Kidney (tissue), 14 donors: Measurements from ENCODE around the gene CWC25. TPM values are rescaled to one million over a fixed set of nuclear protein-coding genes. Genes with fewer than 3 reads are reported as not detected.

Experiments
- DNase-seq, 5 donors: peaks; one replicate each; pipeline ENCODE4 v3.0.0-alpha.2; 2013 to 2020
- FAIRE-seq: peaks from 2 replicates; lab custom pipeline; 2012; peaks lifted over from hg19 to GRCh38; lab: Jason Lieb, UNC
- H3K27ac ChIP-seq, 2 donors: one replicate each; pipeline ENCODE4 v1.7.0; 2013; ENCODE audit warnings: low read depth in 2 of 2, low read length in 2 of 2, inconsistent platforms in 1 of 2
- H3K27me3 ChIP-seq: one replicate; pipeline ENCODE4 v1.7.1; 2013; ENCODE audit warnings: low read length, inconsistent platforms; ENCODE audit not compliant: control insufficient read depth, insufficient read depth
- H3K36me3 ChIP-seq, 3 donors: one replicate each; pipeline versions ENCODE4 v1.7.0 to v1.7.1; 2013; ENCODE audit warnings: low read length in 3 of 3, control low read depth in 1 of 3, inconsistent platforms in 1 of 3; ENCODE audit not compliant: insufficient read depth in 3 of 3, control insufficient read depth in 2 of 3
- H3K4me1 ChIP-seq, 3 donors: one replicate each; pipeline versions ENCODE4 v1.7.0 to v1.7.1; 2013; ENCODE audit warnings: low read length in 3 of 3, inconsistent platforms in 1 of 3, low read depth in 1 of 3; ENCODE audit not compliant: control insufficient read depth in 2 of 3, insufficient read depth in 2 of 3
- H3K4me3 ChIP-seq, 3 donors: one replicate each; pipeline versions ENCODE4 v1.7.0 to v1.8.1; 2013; ENCODE audit warnings: low read length in 3 of 3, control low read depth in 1 of 3, inconsistent platforms in 1 of 3
- H3K9ac ChIP-seq, 3 donors: one replicate each; pipeline versions ENCODE4 v1.7.0 to v1.7.1; 2013; ENCODE audit warnings: low read length in 3 of 3, control low read depth in 1 of 3, inconsistent platforms in 1 of 3
- H3K9me3 ChIP-seq, 3 donors: one replicate each; pipeline versions ENCODE4 v1.7.0 to v1.7.1; 2013; ENCODE audit warnings: low read length in 3 of 3, control low read depth in 1 of 3, inconsistent platforms in 1 of 3; ENCODE audit not compliant: control insufficient read depth in 2 of 3, insufficient read depth in 1 of 3
- CTCF ChIP-seq: IDR thresholded peaks from 3 replicates; pipeline ENCODE4 v1.5.1; 2012; ENCODE audit warnings: mild to moderate bottlenecking, moderate library complexity, borderline replicate concordance; ENCODE audit not compliant: insufficient read depth; ENCODE audit errors: extremely low read depth
- intact Hi-C: fragments of 100-400 bp; cut with DNase I; formaldehyde crosslinking; loops from one replicate; pipeline ENCODE4 v1.11.1; 2022
- polyA plus RNA-seq: library from polyadenylated mRNA; stranded (reverse); fragments of 350-450 nt; fragmentation: Illumina TruSeq; extraction: RNeasy Lipid Tissue Mini Kit (QIAGEN cat#74804); gene quantifications from one replicate; pipeline ENCODE4 v1.2.3, GENCODE V29; 2014; ENCODE audit warnings: low read depth, low replicate concordance; ENCODE audit not compliant: insufficient read depth
- total RNA-seq: library from RNA; stranded (reverse); fragmentation: NEBNext Ultra II Directional; extraction: Animal tissue kit (Norgen Biotek cat#: 25700); gene quantifications from one replicate; pipeline ENCODE4 v1.2.1, GENCODE V29; 2021
- donor health status: control.
- donor health status: control.
- donor health status: control.
- donor health status: control.
- donor health status: control.
- donor health status: DM: yes; HTN: yes; CAD: no.
- donor health status: Normal renal cell carcinoma (clear cell type).

Gene CWC25
- total and polyA plus RNA-seq, 2 donors from 2014 or later, result 12.9 to 25.7 TPM

GRCh38 chr17:38852771-38853291, 27.7 kb upstream of the CWC25 start:
- peak overlapping the region; percentile 96 to 99 for H3K27ac ChIP-seq
- peak overlapping the region; percentile 95 to 97 (median 95) for H3K9ac ChIP-seq
- no peak for FAIRE-seq
- no peak for TF ChIP-seq CTCF
- H3K27me3 ChIP-seq, result no peaks in the 10 kb centered on the region
- peak in 1 of 5 donors; percentile 32 for DNase-seq
- peaks cover 0 to 22% (median 0%) of the 10 kb centered on the region in 3 donors for H3K4me1 ChIP-seq
- intact Hi-C loops, result no loop called here
- peak overlapping the region; percentile 94 to 97 (median 94) for H3K4me3 ChIP-seq
- peaks cover 5 to 38% (median 25%) of the 10 kb centered on the region in 3 donors for H3K36me3 ChIP-seq
- no peaks in the 10 kb centered on the region for H3K9me3 ChIP-seq

GRCh38 chr17:38851434-38851833, 26.3 kb upstream of the CWC25 start:
- intact Hi-C loops, result no loop called here
- TF ChIP-seq CTCF, result no peak
- DNase-seq, result no peak
- H3K36me3 ChIP-seq, result peaks cover 5 to 38% (median 25%) of the 10 kb centered on the region in 3 donors
- H3K4me1 ChIP-seq, result peaks cover 0 to 22% (median 0%) of the 10 kb centered on the region in 3 donors
- H3K4me3 ChIP-seq, result peak overlapping the region; percentile 5 to 97 (median 94)
- no peak for FAIRE-seq
- H3K27ac ChIP-seq, result no peak overlapping the region
- H3K9ac ChIP-seq, result peak overlapping the region in 2 of 3 donors; percentile 11 to 97
- H3K27me3 ChIP-seq, result no peaks in the 10 kb centered on the region
- no peaks in the 10 kb centered on the region for H3K9me3 ChIP-seq

GRCh38 chr17:38850374-38850773, 25.3 kb upstream of the CWC25 start:
- Histone ChIP-seq H3K27ac (no peak overlapping the region), H3K36me3 (peaks cover 5 to 38% (median 25%) of the 10 kb centered on the region in 3 donors), H3K9ac (peak overlapping the region in 1 of 3 donors; percentile 97), H3K4me3 (no peak overlapping the region), H3K4me1 (peaks cover 0 to 22% (median 0%) of the 10 kb centered on the region in 3 donors), H3K27me3 (no peaks in the 10 kb centered on the region), H3K9me3 (no peaks in the 10 kb centered on the region)
- FAIRE-seq, result no peak
- intact Hi-C loops, result no loop called here
- no peak for TF ChIP-seq CTCF
- no peak for DNase-seq
